GM23338 (cell line): Measurements from ENCODE around the gene TMA16. TPM values are rescaled to one million over a fixed set of nuclear protein-coding genes. Genes with fewer than 3 reads are reported as not detected.
"Not testable (repeated sequence)": the region's sequence is repeated elsewhere in the genome, so short reads cannot be mapped to it uniquely, and the experiment has no call there.

Source experiments
- ATAC-seq: fragments of 200-7000 bp; cut with Tn5 transposase; 3 replicates; pipeline ENCODE4 v1.9.1; 2020
- DNase-seq: peaks from one replicate; pipeline ENCODE4 v3.0.0-alpha.2; 2015; ENCODE audit warnings: low spot score
- H2AFZ ChIP-seq: fragments of 200-600 bp; sonication (generic); 2 replicates; pipeline ENCODE4 v1.8.0; 2016; ENCODE audit warnings: antibody characterized with exemption, mild to moderate bottlenecking, moderate library complexity
- H3F3A ChIP-seq: fragments of 200-600 bp; sonication (generic); replicated peaks from 2 replicates; pipeline ENCODE4 v1.8.0; 2017; ENCODE audit warnings: antibody characterized with exemption, mixed run types, low read depth
- H3K27ac ChIP-seq: fragments of 200-600 bp; sonication (generic); 2 replicates; pipeline ENCODE4 v1.6.1; 2016; ENCODE audit warnings: low read depth
- H3K27me3 ChIP-seq: fragments of 200-600 bp; sonication (generic); 2 replicates; pipeline ENCODE4 v1.8.0; 2016; ENCODE audit warnings: mild to moderate bottlenecking, mixed run types, moderate library complexity; ENCODE audit not compliant: insufficient read depth
- H3K36me3 ChIP-seq: fragments of 200-600 bp; sonication (generic); 2 replicates; pipeline ENCODE4 v1.8.0; 2016; ENCODE audit warnings: mild to moderate bottlenecking; ENCODE audit not compliant: insufficient read depth
- H3K4me1 ChIP-seq: fragments of 200-600 bp; sonication (generic); 2 replicates; pipeline ENCODE4 v1.8.0; 2016; ENCODE audit warnings: mild to moderate bottlenecking, moderate library complexity; ENCODE audit not compliant: insufficient read depth
- H3K4me2 ChIP-seq: fragments of 200-600 bp; sonication (generic); 2 replicates; pipeline ENCODE4 v1.7.1; 2017; ENCODE audit warnings: mixed run types
- H3K4me3 ChIP-seq: fragments of 200-600 bp; sonication (generic); 2 replicates; pipeline ENCODE4 v1.6.1; 2016; ENCODE audit warnings: mixed run types
- H3K79me2 ChIP-seq: fragments of 200-600 bp; sonication (generic); replicated peaks from 2 replicates; pipeline ENCODE4 v1.8.0; 2017; ENCODE audit warnings: mild to moderate bottlenecking; ENCODE audit not compliant: insufficient read depth
- H3K9me2 ChIP-seq: fragments of 200-600 bp; sonication (generic); 2 replicates; pipeline ENCODE4 v1.8.0; 2017; ENCODE audit not compliant: insufficient read depth
- H4K20me1 ChIP-seq: fragments of 200-600 bp; sonication (generic); replicated peaks from 2 replicates; pipeline ENCODE4 v1.8.0; 2017; ENCODE audit warnings: mild to moderate bottlenecking; ENCODE audit not compliant: insufficient read depth
- H3K27ac Mint-ChIP-seq: 2 replicates; pipeline ENCODE4 v1.8.0; 2020; ENCODE audit warnings: inconsistent platforms, mild to moderate bottlenecking, moderate library complexity, mixed read lengths
- H3K27me3 Mint-ChIP-seq: 3 replicates; pipeline ENCODE4 v1.8.0; 2022; ENCODE audit warnings: low read depth, mild to moderate bottlenecking, moderate library complexity, mixed read lengths, inconsistent platforms; ENCODE audit not compliant: insufficient read depth, poor library complexity
- H3K36me3 Mint-ChIP-seq: 3 replicates; pipeline ENCODE4 v1.8.0; 2021; ENCODE audit warnings: low read depth, mild to moderate bottlenecking, inconsistent platforms, moderate library complexity, mixed read lengths
- H3K4me1 Mint-ChIP-seq: 3 replicates; pipeline ENCODE4 v1.8.0; 2020; ENCODE audit warnings: mild to moderate bottlenecking, inconsistent platforms, mixed read lengths
- H3K4me3 Mint-ChIP-seq: 3 replicates; pipeline ENCODE4 v1.8.0; 2021; ENCODE audit warnings: moderate library complexity, mild to moderate bottlenecking, inconsistent platforms, mixed read lengths
- H3K9me3 Mint-ChIP-seq: 3 replicates; pipeline ENCODE4 v1.8.0; 2020; ENCODE audit warnings: moderate library complexity, mild to moderate bottlenecking, inconsistent platforms, mixed read lengths
- CREB1 ChIP-seq: fragments of 250-450 bp; sonication (Bioruptor Pico); IDR thresholded peaks from 2 replicates; pipeline ENCODE4 v1.5.0; 2020; ENCODE audit warnings: low read depth, mild to moderate bottlenecking, moderate library complexity
- EZH2 ChIP-seq: fragments of 200-600 bp; sonication (generic); IDR thresholded peaks from one replicate; pipeline ENCODE4 v1.8.0; 2017; ENCODE audit warnings: antibody characterized with exemption, mild to moderate bottlenecking, low read depth; ENCODE audit not compliant: unreplicated experiment
- EZH2phosphoT487 ChIP-seq: fragments of 200-600 bp; sonication (generic); IDR thresholded peaks from one replicate; pipeline ENCODE4 v1.8.1; 2018; ENCODE audit warnings: antibody characterized with exemption; ENCODE audit not compliant: unreplicated experiment
- JUNB ChIP-seq: IDR thresholded peaks from one replicate; pipeline ENCODE4 v1.6.1; 2016; ENCODE audit warnings: antibody characterized with exemption; ENCODE audit not compliant: unreplicated experiment
- NANOG ChIP-seq: IDR thresholded peaks from 2 replicates; pipeline ENCODE4 v1.6.1; 2016; ENCODE audit warnings: antibody characterized with exemption, borderline replicate concordance
- POLR2AphosphoS5 ChIP-seq: IDR thresholded peaks from 2 replicates; pipeline ENCODE4 v1.6.1; 2016; ENCODE audit warnings: antibody characterized with exemption, low read depth
- STAT1 ChIP-seq: IDR thresholded peaks from one replicate; pipeline ENCODE4 v1.6.1; 2016; ENCODE audit warnings: antibody characterized with exemption; ENCODE audit not compliant: unreplicated experiment
- ZNF114 ChIP-seq: fragments of 250-450 bp; sonication (Bioruptor Pico); IDR thresholded peaks from 2 replicates; pipeline ENCODE4 v1.5.0; 2020; ENCODE audit warnings: mild to moderate bottlenecking, moderate library complexity
- ZNF331 ChIP-seq: fragments of 250-450 bp; sonication (Bioruptor Pico); IDR thresholded peaks from 2 replicates; pipeline ENCODE4 v1.5.0; 2020; ENCODE audit warnings: low read depth, mild to moderate bottlenecking, moderate library complexity
- polyA plus RNA-seq: library from polyadenylated mRNA; unstranded; fragments of >200 nt; fragmentation: Nextera tagmentation; extraction: Ambion mirVana; gene quantifications from 2 replicates; pipeline ENCODE4 v1.2.1, GENCODE V29; 2016
- total RNA-seq: library from RNA; depleted of rRNA; stranded (reverse); fragments of >200 nt; shearing (Covaris generic); gene quantifications from 2 replicates; pipeline ENCODE4 v1.2.3, GENCODE V29; 2014
- TF ChIP-seq, protein P1 (sequence below): IDR thresholded peaks from one replicate; pipeline ENCODE4 v1.6.1; 2018; ENCODE audit warnings: antibody characterized with exemption; ENCODE audit not compliant: unreplicated experiment
- TF ChIP-seq, protein P2 (sequence below): IDR thresholded peaks from 2 replicates; pipeline ENCODE4 v1.6.1; 2016; ENCODE audit warnings: antibody characterized with exemption

Gene TMA16
- total and polyA plus RNA-seq, 2 experiments from 2014 or later: 46.4 to 96.1 TPM

DNA sequence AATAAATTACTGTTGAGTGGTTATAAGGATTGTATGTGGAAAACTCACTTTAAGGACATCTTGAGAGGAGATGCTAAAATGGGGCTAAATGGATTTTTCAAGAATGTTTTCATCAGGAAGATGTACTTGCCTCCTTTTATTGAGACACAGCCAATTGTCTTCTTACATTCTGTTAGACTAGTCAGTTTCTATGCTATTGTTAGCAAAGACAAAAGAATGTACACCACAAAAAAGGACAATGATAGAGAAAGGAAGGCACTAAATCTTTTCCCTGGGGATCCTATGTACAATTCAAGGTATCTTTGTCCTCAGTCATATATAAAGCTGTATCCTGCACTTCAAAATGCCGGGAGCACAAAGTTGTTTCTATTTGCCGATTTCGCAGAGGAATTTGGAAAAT lies 42.6 kb downstream of the TMA16 start (continued):
- TF ChIP-seq, protein P1, sequence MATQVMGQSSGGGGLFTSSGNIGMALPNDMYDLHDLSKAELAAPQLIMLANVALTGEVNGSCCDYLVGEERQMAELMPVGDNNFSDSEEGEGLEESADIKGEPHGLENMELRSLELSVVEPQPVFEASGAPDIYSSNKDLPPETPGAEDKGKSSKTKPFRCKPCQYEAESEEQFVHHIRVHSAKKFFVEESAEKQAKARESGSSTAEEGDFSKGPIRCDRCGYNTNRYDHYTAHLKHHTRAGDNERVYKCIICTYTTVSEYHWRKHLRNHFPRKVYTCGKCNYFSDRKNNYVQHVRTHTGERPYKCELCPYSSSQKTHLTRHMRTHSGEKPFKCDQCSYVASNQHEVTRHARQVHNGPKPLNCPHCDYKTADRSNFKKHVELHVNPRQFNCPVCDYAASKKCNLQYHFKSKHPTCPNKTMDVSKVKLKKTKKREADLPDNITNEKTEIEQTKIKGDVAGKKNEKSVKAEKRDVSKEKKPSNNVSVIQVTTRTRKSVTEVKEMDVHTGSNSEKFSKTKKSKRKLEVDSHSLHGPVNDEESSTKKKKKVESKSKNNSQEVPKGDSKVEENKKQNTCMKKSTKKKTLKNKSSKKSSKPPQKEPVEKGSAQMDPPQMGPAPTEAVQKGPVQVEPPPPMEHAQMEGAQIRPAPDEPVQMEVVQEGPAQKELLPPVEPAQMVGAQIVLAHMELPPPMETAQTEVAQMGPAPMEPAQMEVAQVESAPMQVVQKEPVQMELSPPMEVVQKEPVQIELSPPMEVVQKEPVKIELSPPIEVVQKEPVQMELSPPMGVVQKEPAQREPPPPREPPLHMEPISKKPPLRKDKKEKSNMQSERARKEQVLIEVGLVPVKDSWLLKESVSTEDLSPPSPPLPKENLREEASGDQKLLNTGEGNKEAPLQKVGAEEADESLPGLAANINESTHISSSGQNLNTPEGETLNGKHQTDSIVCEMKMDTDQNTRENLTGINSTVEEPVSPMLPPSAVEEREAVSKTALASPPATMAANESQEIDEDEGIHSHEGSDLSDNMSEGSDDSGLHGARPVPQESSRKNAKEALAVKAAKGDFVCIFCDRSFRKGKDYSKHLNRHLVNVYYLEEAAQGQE: no peak
- TF ChIP-seq EZH2phosphoT487 (no peak), STAT1 (no peak)

DNA sequence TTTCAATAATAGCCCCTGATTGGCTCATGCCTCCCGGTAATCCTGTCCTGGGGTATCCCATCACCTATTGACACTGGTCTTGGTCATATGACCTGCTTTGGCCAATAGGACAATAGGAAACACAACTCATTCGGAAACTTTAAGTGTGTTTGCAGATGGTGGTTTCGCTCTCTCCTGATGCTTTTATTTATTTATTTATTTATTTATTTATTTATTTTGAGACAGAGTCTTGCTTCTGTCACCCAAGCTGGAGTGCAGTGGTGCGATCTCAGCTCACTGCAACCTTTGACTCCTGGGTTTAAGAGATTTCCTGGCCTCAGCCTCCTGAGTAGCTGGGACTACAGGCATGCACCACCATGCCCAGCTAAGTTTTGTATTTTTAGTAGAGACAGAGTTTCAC lies 44.3 kb downstream of the TMA16 start:
- H3K27me3 ChIP-seq, H3K27ac Mint-ChIP-seq, H3K27me3 Mint-ChIP-seq, H3K36me3 ChIP-seq, H3K79me2 ChIP-seq, H2AFZ ChIP-seq, ATAC-seq, H3K4me2 ChIP-seq, H3K4me3 Mint-ChIP-seq, H3K36me3 Mint-ChIP-seq, H3K4me1 ChIP-seq, H3K9me2 ChIP-seq, H3K27ac ChIP-seq, H3K4me3 ChIP-seq, H4K20me1 ChIP-seq, DNase-seq, H3K9me3 Mint-ChIP-seq, H3F3A ChIP-seq: not testable (repeated sequence)
- H3K4me1 Mint-ChIP-seq: peaks cover 15% of the 10 kb centered on the region; the same call in 2 of the 3 replicates

DNA sequence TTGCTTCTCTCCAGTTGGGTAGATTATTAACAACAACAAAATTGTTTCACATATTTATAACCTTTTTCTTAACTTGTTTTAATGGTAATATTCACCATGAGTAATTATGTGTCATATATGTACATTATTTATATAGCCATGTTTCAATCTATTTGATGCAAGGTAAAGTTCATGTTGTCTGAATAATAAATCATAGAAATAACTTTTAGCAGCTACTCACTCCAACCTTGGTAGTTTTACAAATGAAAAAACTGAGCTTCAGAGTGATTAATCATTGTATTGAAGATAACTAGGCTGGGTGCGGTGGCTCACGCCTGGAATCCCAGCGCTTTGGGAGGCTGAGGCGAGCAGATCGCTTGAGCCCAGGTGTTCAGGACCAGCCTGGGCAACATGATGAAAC lies 46.0 kb downstream of the TMA16 start:
- no peaks in the 10 kb centered on the region for H3K36me3 ChIP-seq
- H2AFZ ChIP-seq: no peak overlapping the region
- Mint-ChIP-seq H3K27ac (no peak overlapping the region), H3K4me1 (peaks cover 15% of the 10 kb centered on the region; the same call in 2 of the 3 replicates), H3K27me3 (no peaks in the 10 kb centered on the region), H3K36me3 (no peaks in the 10 kb centered on the region), H3K4me3 (no peak overlapping the region), H3K9me3 (no peaks in the 10 kb centered on the region)
- H3K27me3 ChIP-seq: no peaks in the 10 kb centered on the region
- H3K27ac ChIP-seq: no peak overlapping the region
- no peaks in the 10 kb centered on the region for H4K20me1 ChIP-seq
- DNase-seq: no peak
- no peaks in the 10 kb centered on the region for H3F3A ChIP-seq
- H3K79me2 ChIP-seq: no peaks in the 10 kb centered on the region
- no peak overlapping the region for H3K4me2 ChIP-seq
- H3K9me2 ChIP-seq: no peaks in the 10 kb centered on the region
- peaks cover 7% of the 10 kb centered on the region; the same call in 1 of the 2 replicates for H3K4me1 ChIP-seq
- no peak overlapping the region for H3K4me3 ChIP-seq
- no peak for ATAC-seq
- TF ChIP-seq, protein P2, sequence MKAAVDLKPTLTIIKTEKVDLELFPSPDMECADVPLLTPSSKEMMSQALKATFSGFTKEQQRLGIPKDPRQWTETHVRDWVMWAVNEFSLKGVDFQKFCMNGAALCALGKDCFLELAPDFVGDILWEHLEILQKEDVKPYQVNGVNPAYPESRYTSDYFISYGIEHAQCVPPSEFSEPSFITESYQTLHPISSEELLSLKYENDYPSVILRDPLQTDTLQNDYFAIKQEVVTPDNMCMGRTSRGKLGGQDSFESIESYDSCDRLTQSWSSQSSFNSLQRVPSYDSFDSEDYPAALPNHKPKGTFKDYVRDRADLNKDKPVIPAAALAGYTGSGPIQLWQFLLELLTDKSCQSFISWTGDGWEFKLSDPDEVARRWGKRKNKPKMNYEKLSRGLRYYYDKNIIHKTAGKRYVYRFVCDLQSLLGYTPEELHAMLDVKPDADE: no peak
- TF ChIP-seq NANOG (no peak), POLR2AphosphoS5 (no peak), JUNB (no peak), ZNF114 (no peak), EZH2 (no peak), ZNF331 (CRISPR knock-in tag) (no peak), STAT1 (no peak), CREB1 (no peak)
- TF ChIP-seq, protein P1: no peak
